ENCODE results near the gene ZNF165. TPM values are rescaled to one million over a fixed set of nuclear protein-coding genes. Genes with fewer than 3 reads are reported as not detected.
A peak's percentile ranks its signal among the peaks of the same experiment; 100 is the strongest.

The ZNF165 gene
- total and polyA plus RNA-seq, 2 of the 13 experiments (the other 11 are each of a cell fraction or from before 2014, with no cell fraction given): 0.58 to 8.6 TPM

DNA sequence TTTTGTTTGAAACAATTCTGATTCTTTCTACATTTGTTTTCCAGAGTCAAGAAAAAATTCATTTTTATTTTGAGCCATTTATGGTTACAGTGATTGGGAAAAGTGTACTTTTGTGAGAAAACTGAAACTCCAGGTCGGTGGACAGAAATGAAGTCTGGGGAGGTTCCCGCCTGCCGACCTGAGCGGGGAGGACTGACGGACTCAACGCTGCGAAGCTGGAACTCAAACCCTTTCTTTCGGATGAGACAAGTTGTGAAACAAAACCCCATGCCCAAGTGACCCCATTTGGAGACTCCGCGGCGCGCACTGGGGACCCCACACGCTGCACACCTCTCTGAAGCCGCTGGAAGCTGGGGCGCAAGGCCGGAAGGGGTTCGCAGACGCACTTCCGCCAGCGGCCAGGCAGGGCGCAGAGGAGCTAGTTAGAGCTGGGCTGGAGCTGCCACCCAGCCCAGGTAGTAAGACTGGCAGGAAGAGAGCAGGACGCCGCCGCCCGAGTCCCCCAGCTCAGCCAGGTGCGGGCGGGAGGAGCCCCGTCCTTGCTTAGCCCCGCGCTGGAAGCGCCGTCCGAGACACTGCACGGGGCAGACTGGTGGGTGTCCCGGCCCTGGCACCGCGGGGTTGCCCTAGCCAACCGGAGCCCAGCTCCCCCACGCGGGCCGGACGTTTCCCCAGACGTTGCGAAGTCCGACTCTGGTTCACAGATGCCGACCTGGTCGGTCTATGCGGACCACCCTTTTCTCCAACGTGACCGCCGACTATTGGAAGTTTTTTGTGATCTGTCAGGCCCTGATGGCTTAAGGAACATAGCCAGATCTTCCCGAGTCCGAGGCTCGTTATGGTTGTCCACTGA lies 24.2 kb downstream of the ZNF165 start (continued):
- peak; percentile 67; the same call in 1 of the 2 replicates for TF ChIP-seq SMAD1 (CRISPR knock-in tag; IDR thresholded peaks at IDR 0.05; ENCODE audit: borderline replicate concordance, low read depth)
- peak; percentile 89; the same call in 1 of the 2 replicates for TF ChIP-seq NCOA1 (CRISPR knock-in tag; IDR thresholded peaks at IDR 0.05)
- TF ChIP-seq, protein P1, sequence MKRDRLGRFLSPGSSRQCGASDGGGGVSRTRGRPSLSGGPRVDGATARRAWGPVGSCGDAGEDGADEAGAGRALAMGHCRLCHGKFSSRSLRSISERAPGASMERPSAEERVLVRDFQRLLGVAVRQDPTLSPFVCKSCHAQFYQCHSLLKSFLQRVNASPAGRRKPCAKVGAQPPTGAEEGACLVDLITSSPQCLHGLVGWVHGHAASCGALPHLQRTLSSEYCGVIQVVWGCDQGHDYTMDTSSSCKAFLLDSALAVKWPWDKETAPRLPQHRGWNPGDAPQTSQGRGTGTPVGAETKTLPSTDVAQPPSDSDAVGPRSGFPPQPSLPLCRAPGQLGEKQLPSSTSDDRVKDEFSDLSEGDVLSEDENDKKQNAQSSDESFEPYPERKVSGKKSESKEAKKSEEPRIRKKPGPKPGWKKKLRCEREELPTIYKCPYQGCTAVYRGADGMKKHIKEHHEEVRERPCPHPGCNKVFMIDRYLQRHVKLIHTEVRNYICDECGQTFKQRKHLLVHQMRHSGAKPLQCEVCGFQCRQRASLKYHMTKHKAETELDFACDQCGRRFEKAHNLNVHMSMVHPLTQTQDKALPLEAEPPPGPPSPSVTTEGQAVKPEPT (CRISPR knock-in tag; IDR thresholded peaks at IDR 0.05; ENCODE audit: low read depth): peak; percentile 90
- peak; percentile 38; the same call in 1 of the 2 replicates for TF ChIP-seq ZBTB40 (IDR thresholded peaks at IDR 0.05)
- TF ChIP-seq ZBTB40 (CRISPR knock-in tag; IDR thresholded peaks at IDR 0.05): peak; percentile 80
- TF ChIP-seq ZNF253 (CRISPR knock-in tag; IDR thresholded peaks at IDR 0.05; ENCODE audit: borderline replicate concordance): peak; percentile 96; the same call in 1 of the 2 replicates
- TF ChIP-seq MBNL3 (CRISPR knock-in tag; conservative IDR thresholded peaks at IDR 0.05): no peak
- TF ChIP-seq MTERF4 (CRISPR knock-in tag; IDR thresholded peaks at IDR 0.05): peak; percentile 96
- peak; percentile 83; the same call in 1 of the 2 replicates for TF ChIP-seq ZNF256 (CRISPR knock-in tag; conservative IDR thresholded peaks at IDR 0.05)
- TF ChIP-seq PAWR (CRISPR knock-in tag; IDR thresholded peaks at IDR 0.05; ENCODE audit: borderline replicate concordance): 0 out of 2 replicates have a peak, but pooled peaks have one; percentile 59
- TF ChIP-seq ZEB1 (IDR thresholded peaks at IDR 0.05; ENCODE audit: insufficient replicate concordance, low read depth): peak; percentile 86
- TF ChIP-seq, protein P2, sequence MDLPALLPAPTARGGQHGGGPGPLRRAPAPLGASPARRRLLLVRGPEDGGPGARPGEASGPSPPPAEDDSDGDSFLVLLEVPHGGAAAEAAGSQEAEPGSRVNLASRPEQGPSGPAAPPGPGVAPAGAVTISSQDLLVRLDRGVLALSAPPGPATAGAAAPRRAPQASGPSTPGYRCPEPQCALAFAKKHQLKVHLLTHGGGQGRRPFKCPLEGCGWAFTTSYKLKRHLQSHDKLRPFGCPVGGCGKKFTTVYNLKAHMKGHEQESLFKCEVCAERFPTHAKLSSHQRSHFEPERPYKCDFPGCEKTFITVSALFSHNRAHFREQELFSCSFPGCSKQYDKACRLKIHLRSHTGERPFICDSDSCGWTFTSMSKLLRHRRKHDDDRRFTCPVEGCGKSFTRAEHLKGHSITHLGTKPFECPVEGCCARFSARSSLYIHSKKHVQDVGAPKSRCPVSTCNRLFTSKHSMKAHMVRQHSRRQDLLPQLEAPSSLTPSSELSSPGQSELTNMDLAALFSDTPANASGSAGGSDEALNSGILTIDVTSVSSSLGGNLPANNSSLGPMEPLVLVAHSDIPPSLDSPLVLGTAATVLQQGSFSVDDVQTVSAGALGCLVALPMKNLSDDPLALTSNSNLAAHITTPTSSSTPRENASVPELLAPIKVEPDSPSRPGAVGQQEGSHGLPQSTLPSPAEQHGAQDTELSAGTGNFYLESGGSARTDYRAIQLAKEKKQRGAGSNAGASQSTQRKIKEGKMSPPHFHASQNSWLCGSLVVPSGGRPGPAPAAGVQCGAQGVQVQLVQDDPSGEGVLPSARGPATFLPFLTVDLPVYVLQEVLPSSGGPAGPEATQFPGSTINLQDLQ (CRISPR knock-in tag; IDR thresholded peaks at IDR 0.05): peak; percentile 58; the same call in 1 of the 2 replicates

Measured in HepG2 (cell line).